HG03575 (cell line): Measurements from ENCODE around the gene DENND1A.

ENCODE experiments used
- ATAC-seq: cut with Tn5 transposase; IDR thresholded peaks from one replicate; pipeline ENCODE4 v1.9.1; 2021; ENCODE audit not compliant: unreplicated experiment, insufficient number of reproducible peaks, low FRiP score; ENCODE audit errors: extremely low read depth

Gene DENND1A

DNA sequence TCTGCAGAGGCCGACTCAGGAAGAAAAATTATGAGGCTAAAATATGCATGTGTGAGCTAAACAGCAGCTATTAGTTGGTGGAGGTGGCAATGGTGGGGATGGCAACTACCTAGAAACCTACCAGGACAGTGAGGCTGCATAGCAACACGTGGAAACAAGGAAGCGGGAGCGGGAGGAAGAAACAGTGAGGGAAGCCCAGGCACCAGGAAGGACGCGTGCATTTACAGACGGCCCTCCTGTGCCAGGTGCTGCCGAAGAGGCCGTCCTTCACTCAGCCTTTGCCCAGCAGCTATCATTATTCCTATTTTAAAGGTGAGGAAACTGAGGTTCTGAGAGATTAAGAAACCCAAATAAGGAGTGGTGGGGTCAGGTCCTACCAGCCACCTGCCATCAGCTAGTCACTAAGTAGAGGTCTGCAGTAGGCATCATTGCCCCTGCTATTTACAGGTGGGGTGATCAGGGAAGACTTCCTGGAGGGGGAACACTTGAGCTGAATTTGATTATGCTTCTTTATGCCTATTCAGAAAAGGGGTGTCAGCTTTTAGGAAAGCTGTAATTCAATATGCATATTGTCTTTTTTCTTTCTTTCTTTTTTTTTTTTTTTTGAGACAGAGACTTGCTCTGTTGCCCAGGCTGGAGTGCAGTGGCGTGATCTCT, 448.6 kb downstream of the DENND1A start:
- ATAC-seq: no peak

DNA sequence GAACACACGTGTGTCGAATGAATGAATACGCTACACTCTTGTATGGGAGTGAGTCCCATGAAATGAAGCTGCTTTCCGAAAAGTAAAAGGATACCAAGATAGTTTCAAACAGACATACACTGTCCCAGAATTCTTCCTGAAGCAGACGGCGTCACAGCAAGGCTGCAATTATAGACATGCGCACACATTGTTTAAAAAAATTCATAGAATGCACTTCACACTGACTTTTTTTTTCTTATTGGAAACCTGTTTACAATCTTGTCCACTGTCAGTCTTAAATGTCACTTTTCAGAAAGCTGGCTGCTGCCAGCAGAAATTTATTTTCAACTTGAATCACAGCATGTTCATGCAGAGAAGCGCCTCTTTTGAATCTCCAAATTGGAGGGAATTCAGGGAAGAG, 449.1 kb downstream of the DENND1A start:
- no peak for ATAC-seq

DNA sequence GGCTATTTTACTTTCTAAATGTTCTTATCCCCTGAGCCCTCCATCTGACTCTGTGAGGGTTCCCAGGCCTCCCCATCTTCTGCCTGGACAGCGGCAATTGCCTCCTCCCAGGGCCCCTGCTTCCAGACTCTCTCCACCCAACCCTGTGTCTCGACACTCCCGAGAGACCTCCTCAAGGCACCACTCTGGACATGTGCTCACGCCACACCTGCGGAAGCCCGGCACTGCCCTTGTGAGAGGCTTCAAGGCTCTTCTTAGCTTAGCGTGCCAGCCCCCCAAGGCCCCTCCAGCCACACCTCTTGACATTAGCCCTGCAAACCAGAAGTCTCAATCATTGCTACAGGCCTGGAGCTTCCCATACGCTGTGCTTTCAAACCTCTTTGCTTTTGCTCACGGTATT, 449.8 kb downstream of the DENND1A start:
- ATAC-seq: no peak

DNA sequence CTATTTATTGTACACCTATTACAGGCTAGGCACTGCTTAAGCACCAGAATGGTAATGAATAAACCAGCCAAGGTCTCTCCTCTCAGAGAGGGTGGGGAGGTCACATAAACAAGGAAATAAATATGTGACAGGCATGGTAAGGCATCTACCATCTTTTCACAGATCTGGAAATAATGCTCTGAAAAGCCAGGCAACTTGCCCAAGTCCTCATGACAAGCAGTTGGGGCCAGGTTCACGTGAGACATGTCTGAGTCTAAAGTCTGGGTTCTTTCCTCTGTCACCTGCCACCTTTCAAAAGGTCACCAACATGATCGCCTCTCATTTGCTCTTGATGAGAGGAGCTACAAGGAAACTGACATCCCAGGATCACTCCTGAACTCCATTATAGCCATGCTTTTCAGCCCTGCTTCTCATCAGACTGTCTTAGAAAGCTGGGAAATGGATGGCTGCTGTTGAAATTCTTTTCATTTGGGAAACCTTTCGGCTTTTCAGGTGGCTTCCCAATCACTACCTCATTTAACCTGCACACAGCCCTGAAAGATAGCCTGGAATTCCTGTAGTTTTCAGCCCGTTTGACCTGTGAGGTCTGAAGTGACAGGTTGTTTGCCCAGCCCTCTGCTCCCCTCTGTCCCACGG, 450.8 kb downstream of the DENND1A start:
- no peak for ATAC-seq

DNA sequence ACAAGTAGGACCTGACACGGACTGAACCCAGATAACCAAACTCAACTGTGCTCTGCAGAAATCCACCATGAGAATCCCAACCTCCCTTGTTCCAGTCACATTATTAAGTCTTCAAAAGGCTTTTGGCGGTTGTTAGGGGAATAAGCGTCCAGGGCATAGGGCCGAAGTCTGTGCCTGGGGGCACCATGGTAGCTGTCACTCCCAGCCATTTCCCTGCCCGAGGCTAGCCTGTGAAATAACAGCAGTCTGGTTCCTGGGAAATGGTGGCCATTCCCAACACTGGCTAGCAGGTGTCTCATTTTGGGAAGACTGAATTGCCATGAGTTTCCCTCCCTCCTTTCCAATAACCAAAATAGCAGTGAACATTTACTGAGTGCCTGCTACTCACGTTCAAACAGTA, 451.8 kb downstream of the DENND1A start:
- ATAC-seq: no peak

DNA sequence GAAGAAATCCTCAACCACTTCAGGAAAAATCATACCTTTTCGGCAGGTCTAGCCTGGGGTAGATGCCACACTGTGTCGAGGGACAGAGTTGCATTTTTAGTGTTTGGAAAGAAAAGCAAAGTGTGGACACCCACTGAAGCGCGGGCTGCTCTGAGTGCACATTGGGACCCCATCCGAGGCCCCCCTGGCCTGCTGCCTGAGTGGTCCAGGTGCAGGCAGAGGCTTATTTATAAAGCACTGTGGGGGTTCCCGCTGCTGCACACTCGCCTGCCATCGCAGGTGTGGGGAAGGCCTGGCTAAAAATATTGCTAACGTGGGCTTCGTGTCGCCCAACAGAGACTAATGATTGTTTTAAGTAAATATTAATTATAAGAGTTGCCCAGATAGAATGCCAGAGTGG, 454.5 kb downstream of the DENND1A start:
- no peak for ATAC-seq

DNA sequence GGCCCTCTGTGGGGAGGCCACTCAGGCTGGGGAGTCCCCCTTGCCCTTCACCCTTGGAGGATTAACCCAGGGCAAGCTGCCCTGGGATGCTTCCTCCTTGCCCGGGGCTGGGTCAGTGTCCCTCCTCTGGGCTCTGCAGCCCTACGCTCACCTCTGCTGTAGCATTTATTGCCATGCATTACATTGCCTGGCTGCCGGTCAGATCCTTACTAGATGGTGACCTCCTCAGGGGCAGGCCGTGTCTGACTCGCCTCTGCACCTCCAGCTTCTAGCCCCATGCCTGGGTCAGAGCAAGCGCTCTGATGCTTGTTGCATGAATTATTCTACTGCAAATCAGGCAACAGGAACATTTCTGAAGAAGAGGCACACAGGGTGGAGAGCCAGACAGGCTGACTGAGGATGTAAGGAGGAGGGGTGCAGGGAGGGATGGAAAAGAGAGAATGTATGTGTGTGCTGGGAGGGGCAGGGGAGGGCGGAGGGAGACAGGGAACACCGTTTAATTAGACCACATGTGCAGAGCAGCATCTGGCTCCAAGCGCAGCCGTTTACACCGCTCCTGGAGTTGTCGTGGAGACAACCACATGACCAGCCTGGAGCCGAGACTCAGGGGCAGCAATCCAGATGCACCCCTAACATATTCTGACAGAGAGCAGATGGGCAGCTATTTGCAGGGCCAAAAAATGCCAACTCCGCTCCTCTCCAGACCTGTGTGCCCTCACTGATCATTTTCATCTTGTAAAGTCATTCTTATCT, 456.9 kb downstream of the DENND1A start:
- ATAC-seq: no peak

DNA sequence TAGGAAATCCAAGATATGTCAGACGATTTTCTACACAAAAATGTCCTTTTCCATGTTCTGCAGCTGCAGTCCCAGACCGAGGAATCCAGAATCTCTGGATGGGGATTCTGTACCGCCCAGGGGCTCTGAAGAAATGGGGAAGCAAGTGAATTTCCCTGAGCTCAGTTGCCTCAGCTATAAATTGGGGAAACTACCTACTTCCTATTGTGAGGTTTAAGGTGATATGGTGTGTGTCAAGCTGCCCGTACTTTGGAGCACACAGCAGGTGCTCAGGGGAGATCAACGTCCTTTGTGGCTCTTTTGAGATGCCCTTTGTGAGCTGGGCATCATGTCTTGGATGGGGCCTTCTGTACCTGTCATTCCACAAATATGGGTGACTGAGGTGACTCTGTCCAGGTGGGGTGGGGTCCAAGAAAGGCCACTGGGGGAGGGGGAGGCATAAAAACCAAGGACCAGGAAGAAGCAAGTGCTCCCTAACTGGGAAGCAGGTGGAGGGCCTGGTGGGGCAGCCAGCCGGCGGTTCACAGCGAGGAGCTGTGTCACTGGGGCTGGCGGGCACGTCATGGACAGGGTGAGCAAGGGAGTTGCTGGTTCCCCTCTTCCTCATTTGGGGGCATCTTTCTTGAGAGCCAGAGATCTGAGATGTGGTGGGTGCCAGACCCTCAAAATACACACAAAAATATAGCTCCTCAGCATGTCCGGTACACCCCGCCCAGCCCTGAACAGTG, 457.9 kb downstream of the DENND1A start:
- ATAC-seq: no peak

DNA sequence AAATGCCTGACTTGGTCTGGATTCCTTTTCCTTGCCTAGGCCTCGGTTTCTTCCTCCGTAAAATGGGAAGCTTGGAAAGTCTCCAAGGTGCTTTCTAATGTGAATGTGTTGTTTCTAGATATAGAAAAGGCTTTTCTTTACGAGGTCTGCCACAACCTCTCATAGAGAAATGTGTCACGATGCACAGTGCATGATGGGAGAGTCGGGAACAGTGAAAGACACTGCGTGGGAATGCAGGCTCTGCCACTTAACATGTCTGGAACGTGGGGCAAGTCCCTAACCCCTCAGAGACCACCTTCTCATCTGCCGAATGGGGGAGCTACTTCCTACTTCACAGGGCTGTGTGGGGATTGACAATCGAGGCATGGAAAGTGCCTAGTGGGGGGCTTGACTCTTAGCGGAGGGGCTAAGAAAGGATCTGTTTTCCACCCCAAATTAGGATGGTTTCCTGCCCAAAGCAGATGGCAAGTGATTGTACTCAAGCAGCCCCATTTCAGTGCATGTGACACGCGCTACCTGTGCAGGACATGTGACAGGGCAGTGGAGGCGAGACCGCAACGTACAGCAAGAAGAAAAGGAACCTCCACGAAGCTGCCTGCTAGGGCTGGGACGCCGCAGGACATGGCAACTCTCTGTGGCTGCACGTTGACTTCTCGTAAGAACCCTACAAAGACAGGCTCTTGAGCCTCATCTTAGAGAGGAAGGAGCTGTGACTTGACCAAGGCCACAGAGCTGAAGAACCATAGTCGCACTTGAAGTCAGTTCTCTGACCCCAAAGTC, 458.7 kb downstream of the DENND1A start:
- no peak for ATAC-seq

DNA sequence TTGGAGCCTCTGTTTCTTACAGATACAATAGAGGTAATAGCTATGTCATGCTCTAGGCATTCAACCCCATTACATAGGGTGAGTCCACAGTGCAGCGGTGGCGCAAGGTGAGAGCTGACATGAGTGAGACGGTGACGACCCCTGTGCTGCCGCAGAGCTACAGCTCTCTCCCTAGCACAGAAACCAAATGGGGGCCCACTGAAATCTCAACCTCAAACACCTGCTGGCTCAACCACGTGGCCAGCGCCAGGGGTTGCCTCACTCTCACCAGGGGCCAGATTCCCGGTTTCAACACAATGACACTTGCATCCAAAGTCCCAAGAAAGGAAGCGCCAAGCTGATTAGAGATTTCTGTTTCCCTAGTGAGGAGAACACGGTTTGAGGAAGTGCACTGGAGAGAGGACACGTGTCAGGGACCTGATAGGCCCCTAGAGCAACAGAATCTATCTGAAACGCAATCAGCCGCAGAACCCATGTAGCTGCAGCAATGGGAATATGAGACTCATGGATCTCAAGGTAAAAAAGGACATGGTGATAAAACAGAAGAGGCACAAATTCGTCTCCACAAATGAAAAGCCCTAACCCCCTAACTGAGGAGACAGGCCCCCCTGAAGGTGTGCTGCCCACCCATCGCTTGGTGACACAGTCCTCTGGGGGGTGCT, 459.7 kb downstream of the DENND1A start:
- no peak for ATAC-seq

DNA sequence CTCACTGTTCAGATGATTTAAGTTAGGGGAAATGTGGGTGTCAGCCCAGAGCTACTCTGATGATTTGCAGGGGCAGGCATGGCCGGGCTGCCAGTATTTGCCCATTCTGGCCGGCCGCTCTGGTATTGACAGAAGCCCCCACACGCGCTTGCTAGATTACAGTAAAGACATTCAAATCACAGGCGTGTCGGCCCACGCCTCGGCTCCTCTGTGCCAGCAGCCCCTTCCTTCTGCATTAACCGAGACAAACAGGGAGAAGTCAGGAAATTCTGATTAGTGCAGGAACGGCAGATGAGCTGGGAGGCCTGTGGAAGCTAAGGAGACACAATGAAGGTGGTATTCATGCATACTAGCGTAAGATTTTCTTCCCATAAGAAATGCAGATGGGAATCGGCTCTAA, 460.6 kb downstream of the DENND1A start:
- ATAC-seq: no peak

DNA sequence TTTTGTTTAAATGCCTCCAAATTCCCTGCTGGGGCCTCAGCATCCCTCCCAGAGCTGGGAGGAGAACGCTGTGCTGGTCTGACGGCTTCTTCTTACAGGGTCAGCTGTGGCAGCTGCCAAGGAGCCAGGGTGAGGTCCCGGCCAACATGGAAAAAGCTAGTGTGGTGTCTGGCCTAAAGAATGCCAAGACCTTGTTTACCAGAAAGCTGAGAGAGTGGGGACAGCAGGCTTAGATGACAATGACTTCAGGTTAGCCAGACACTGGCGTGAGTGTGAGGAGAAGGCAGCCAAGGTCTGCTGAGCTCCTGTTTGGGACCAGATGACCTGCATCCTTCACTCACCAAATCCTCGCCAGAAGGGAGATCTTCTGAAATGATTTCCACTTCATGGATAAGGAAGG, 461.4 kb downstream of the DENND1A start:
- ATAC-seq: no peak

DNA sequence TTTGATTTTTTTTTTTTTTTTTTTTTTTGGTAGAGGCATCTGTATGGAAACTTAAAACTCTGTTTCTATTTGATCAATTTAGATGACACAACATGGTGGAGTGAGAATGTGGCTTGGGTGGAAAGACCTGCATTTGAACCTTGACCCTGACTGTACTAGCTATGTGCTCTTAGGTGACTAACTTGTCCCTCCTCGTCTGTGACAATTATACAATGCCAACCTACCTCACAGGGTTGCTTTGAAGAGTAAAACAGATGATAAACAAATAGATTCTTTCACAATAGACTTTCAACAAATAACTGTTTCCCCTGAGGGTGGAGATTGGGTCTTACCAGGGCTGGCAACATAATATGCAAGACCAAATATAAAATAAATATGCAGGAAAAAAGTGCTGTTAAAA, 464.6 kb downstream of the DENND1A start:
- no peak for ATAC-seq

DNA sequence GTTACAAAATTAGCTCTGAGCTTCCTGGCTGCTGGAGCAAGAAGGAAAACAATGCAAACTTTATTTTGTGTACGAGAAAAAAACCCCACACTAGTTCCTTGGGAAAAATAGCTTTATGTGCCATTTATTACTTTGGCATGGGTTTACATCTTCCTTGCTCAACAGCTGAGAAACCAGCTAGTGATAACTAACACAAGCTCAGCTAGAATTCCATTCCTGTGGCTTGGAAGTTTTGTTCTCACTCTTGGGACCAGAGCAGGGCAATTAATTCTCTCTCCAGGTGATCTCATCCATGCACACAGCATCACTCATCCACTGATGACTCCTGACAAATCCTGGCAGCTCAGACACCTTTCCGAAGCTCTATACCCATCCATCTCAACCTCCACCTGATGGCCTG, 469.8 kb downstream of the DENND1A start:
- ATAC-seq: no peak

DNA sequence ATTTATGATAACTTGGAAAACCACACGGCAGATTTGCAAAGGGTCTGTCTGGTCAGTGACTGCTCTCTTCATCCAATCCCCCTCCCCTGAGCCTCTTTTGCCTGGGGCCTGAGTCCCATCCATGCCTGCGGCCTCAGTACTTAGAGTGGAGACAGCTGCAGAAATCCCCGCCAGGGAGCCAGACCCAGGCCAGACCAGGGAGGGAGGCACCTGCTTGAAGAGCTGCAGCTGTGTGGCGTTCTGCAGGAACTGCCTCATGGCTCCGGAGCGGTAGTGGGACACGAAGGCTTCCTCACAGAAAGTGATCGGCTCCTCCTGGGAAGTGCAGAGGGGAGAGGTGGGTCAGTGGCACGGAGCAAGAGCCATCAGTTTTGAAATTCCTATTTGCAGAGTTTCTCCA, 472.3 kb downstream of the DENND1A start:
- ATAC-seq: no peak

DNA sequence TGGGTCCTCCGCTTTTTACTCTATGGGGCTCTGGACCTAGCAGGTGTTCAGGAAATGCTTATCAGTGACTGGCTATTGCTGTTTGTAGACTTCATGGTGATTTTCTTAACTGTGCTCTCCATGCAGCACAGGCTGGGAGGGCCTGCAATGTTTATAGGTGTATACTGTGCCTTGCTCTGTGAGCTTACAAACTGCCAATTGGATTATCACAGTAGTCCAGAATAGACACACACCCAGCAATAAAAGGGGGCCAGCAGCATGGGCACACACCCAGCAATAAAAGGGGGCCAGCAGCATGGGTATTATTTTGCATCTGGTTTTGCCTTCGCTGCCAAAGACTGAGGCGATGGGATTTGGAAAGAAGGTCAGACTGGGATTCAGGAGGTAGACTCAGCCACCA, 473.9 kb downstream of the DENND1A start:
- no peak for ATAC-seq

DNA sequence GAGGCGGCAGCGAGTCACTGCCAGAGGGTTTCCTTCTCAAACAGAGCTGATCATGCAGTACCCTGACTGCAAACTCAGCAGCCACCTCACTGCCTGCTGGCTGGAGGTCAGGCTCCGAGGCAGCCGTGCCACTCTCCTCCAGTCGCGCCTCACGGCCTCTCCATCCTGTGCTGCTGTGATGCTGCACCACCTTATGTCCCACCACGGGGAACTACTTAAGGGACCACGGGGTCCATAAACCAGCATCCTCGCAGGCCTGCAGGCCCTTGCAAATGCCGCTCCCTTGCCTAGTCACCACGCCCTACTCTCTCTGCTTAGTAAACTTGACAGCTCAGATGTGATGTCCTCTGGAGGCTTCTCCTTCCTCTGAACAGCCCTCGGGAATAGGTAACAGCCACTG, 474.7 kb downstream of the DENND1A start:
- no peak for ATAC-seq

DNA sequence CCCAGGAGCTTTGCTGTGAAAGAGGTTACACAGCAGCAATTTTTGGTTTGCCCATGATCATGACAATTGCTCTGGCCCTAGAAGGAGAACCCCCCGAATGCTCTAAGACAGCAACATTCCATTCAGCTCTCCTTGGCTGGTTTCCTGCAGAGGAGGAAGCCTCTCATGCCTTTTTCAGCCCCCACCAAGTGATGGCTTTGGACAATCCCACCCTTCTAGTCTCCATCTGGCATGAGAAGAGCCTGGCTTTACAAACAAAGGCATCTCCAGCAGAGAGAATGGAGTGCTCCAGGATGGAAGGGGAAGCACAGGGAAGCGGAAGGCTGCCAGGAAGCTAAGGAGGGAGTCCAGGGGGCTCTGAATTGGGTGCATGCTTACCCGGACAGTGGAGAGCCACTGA, 475.6 kb downstream of the DENND1A start:
- no peak for ATAC-seq
